Thoracic aorta (tissue), 2 donors: ENCODE data around the gene FAM174C. TPM values are rescaled to one million over a fixed set of nuclear protein-coding genes. Genes with fewer than 3 reads are reported as not detected.

Source experiments
- ATAC-seq: fragments of 150-250 bp; one replicate; pipeline ENCODE4 v1.8.0; 2017; ENCODE audit warnings: low read depth; ENCODE audit not compliant: insufficient number of reproducible peaks, low FRiP score
- DNase-seq: peaks from one replicate; pipeline ENCODE4 v3.0.0-alpha.2; 2020; ENCODE audit warnings: low spot score
- H3K27ac ChIP-seq, 2 donors: fragments of 200-600 bp; sonication (generic); 1 replicate in 1 of 2; 2 replicates in 1 of 2; pipeline ENCODE4 v1.5.1; 2016; ENCODE audit warnings: mild to moderate bottlenecking in 2 of 2, moderate library complexity in 2 of 2
- H3K27me3 ChIP-seq: fragments of 200-600 bp; sonication (generic); replicated peaks from 2 replicates; pipeline ENCODE4 v1.6.0; 2016; ENCODE audit warnings: mild to moderate bottlenecking; ENCODE audit not compliant: insufficient read depth
- H3K36me3 ChIP-seq: fragments of 200-600 bp; sonication (generic); one replicate; pipeline ENCODE4 v1.5.1; 2016
- H3K4me1 ChIP-seq, 2 donors: fragments of 200-600 bp; sonication (generic); 1 replicate in 1 of 2; 2 replicates in 1 of 2; pipeline versions ENCODE4 v1.5.1 to v1.6.0; 2016; ENCODE audit warnings: low read depth in 2 of 2, mild to moderate bottlenecking in 1 of 2; ENCODE audit not compliant: control insufficient read depth in 1 of 2
- H3K4me3 ChIP-seq: fragments of 200-600 bp; sonication (generic); 2 replicates; pipeline ENCODE4 v1.5.1; 2016; ENCODE audit warnings: mild to moderate bottlenecking
- H3K9me3 ChIP-seq: fragments of 200-600 bp; sonication (generic); 2 replicates; pipeline ENCODE4 v1.5.1; 2016
- total RNA-seq, 2 donors: library from RNA; depleted of rRNA; stranded (reverse); fragments of >200 nt; gene quantifications; one replicate each; pipeline versions ENCODE4 v1.1.0 to v1.2.3, GENCODE V29; 2016
- TF ChIP-seq, protein P1 (sequence below): fragments of 200-600 bp; sonication (generic); IDR thresholded peaks from one replicate; pipeline ENCODE4 v1.5.1; 2019; ENCODE audit warnings: antibody characterized with exemption

FAM174C gene
- total RNA-seq, 2 donors from 2014 or later: 18.8 to 40.8 TPM

DNA sequence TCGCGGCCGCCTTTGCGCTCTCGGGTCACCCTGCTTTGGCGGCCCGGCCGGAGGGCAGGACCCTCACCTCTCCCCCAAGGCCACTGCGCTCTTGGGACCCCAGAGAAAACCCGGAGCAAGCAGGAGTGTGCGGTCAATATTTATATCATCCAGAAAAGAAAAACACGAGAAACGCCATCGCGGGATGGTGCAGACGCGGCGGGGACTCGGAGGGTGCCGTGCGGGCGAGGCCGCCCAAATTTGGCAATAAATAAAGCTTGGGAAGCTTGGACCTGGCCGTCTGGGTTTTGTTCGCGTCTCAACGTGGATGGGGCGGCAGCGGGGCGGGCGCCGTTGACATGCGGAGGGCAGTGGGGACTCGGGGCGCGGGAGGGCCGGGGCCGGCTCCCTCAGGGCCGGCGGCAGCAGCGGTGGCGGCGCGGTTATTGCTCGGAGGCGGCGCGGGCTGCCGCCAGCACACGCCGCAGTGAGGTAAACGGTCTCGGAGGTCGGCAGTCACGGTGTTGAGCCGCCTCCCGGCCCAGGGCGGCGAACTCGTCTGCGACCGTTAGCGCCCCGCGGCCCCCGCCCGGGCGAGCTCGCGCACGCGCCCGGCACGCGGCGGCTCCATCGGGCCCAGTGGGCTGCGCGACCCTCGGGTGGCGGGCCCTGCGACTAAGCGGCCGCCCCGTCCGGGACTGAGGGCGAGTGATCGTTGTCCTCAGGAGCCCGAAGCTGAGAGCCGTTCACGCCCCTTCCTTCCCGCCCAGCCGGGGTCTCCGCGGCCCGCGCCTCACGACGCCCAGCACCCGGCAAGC is 47.0 kb upstream of the FAM174C start:
- peaks cover 5 to 11% of the 10 kb centered on the region in 2 donors for H3K4me1 ChIP-seq
- H3K36me3 ChIP-seq: peaks cover 28% of the 10 kb centered on the region
- DNase-seq: no peak
- H3K4me3 ChIP-seq: no peak overlapping the region
- no peak for ATAC-seq
- no peaks in the 10 kb centered on the region for H3K27me3 ChIP-seq
- no peak overlapping the region for H3K27ac ChIP-seq
- no peaks in the 10 kb centered on the region for H3K9me3 ChIP-seq
- TF ChIP-seq, protein P1, sequence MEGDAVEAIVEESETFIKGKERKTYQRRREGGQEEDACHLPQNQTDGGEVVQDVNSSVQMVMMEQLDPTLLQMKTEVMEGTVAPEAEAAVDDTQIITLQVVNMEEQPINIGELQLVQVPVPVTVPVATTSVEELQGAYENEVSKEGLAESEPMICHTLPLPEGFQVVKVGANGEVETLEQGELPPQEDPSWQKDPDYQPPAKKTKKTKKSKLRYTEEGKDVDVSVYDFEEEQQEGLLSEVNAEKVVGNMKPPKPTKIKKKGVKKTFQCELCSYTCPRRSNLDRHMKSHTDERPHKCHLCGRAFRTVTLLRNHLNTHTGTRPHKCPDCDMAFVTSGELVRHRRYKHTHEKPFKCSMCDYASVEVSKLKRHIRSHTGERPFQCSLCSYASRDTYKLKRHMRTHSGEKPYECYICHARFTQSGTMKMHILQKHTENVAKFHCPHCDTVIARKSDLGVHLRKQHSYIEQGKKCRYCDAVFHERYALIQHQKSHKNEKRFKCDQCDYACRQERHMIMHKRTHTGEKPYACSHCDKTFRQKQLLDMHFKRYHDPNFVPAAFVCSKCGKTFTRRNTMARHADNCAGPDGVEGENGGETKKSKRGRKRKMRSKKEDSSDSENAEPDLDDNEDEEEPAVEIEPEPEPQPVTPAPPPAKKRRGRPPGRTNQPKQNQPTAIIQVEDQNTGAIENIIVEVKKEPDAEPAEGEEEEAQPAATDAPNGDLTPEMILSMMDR: no peak

DNA sequence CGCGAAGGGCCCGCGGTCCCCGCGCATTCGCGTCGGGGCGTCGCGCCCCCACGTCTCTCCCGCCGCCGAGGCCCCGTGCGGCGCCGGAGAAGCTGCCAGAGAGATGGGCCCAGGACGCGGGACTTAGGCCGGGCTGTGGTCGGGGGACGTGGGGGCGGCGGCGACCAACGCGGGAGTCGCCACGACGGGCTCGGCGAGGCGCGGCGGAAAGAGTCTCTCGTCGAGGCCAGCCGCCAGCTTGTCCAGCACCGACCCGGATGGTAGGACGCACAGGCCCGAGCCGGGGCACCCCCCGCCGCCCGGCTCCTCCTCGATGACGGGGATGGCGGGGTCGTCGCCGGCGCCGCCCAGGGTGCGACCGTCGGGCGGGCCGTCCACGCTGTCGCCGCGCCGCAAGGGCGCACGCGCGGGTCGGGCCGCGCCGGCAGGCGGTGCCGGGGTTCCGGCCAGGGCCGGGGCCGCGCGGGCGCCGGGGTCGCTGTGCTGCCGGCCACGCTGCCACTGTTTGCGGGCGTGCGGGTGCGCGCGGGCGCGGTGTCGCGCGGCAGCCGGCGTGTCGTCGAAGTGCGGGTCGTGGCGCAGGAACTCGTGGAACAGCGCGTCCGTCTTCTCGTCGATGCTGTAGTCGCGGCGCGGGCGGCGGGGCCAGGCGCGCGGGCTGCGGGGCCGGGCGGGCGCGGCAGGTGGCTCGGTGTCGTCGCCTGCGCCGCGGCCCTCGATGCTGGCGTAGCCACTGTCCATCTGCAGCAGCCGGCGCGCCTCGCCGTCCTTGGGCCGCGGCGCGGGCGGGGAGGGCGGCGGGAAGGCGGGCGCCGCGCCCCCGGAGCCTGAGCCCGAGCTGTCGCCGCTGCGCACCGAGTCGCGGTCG is 46.0 kb upstream of the FAM174C start:
- H3K9me3 ChIP-seq: no peaks in the 10 kb centered on the region
- H3K27ac ChIP-seq: no peak overlapping the region
- peaks cover 28% of the 10 kb centered on the region for H3K36me3 ChIP-seq
- H3K4me3 ChIP-seq: no peak overlapping the region
- ATAC-seq: no peak
- H3K27me3 ChIP-seq: no peaks in the 10 kb centered on the region
- peaks cover 5 to 11% of the 10 kb centered on the region in 2 donors for H3K4me1 ChIP-seq
- TF ChIP-seq, protein P1: no peak
- DNase-seq: no peak

DNA sequence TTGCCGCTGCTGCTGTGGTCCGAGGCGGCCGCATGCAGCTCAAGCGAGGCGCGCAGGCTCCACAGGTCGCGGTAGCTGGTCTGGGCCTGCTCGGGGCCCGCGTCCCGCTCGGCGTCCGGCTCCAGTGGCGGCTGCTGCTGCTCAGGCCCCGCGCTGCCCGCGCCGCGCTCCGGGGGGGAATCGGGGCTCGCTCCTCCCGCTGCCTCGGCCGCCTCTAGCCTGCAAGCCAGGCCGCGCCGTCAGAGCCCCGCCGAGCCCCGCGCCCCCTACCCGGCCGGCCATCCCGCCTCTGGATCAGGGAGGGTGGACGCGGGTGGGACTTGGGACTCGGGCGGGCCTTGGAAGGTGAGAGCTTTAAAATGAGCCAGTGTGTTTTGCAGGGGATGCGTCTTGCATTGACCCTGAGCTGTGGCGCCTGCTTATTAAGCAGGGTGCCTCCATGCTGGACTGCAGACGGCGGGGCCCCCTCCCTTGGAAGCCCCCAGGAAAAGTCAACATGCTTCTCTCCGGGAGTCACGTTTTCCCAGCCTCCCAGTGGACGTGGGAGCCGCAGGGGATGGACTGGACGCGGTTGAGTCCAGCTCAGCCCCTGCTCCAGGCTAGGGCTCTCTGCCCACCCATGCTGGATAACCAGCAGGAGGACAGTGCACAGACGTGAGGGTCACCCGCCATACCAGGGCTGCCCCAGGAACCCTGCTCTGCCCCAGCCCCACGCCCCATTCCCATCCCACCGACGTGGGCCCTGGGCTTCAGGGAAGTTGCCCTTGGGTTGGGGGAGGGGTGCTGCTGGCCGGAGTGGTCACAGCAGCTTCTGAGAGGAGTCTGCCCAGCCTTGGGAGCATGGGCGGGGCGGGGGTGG is 45.2 kb upstream of the FAM174C start:
- TF ChIP-seq, protein P1: no peak
- no peak overlapping the region for H3K4me3 ChIP-seq
- no peaks in the 10 kb centered on the region for H3K9me3 ChIP-seq
- H3K27ac ChIP-seq: no peak overlapping the region
- DNase-seq: no peak
- H3K4me1 ChIP-seq: peaks cover 5 to 11% of the 10 kb centered on the region in 2 donors
- no peaks in the 10 kb centered on the region for H3K27me3 ChIP-seq
- peaks cover 25% of the 10 kb centered on the region for H3K36me3 ChIP-seq
- no peak for ATAC-seq

DNA sequence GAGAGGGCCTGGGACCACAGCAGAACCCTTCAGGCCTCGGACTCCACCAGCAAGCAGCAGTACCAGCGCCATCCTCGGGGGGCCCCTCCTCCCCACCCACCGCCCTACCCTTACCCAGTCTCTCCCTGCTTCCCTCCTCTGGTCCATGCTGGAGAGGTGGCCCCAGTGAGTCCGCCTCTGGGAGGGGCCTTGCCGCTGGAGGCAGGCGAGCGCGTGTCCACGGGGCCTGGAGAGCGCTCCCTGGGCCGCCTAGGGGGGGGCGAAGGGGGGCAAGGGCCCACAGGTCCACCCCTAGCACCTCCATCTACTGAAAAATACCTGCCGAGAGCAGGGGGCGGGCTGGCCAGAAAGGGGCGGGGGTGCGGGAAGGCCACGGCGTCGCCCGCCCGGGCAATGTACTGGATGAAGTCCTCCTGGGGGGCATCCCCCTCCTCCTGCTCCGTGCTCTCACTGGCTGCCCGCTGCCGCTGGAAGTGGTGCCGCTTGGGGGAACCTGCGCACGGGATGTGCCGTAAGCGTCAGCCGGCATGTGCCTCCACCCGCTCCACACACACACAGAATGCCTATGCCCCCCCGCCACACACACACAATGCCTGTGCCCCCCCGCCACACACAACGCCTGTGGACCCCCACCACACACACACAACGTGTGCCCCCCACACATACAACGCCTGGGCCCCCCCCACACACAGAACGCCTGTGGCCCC is 44.4 kb upstream of the FAM174C start:
- H3K36me3 ChIP-seq: peaks cover 22% of the 10 kb centered on the region
- DNase-seq: no peak
- H3K27me3 ChIP-seq: no peaks in the 10 kb centered on the region
- TF ChIP-seq, protein P1: no peak
- no peak overlapping the region for H3K4me3 ChIP-seq
- no peak for ATAC-seq
- H3K9me3 ChIP-seq: no peaks in the 10 kb centered on the region
- no peak overlapping the region for H3K27ac ChIP-seq
- peaks cover 5 to 11% of the 10 kb centered on the region in 2 donors for H3K4me1 ChIP-seq
